GM12891 (cell line): ENCODE data around the gene PSMD14.
A peak's percentile ranks its signal among the peaks of the same experiment; 100 is the strongest.

Experiments used
- POLR2A ChIP-seq: IDR thresholded peaks from 2 replicates; pipeline ENCODE4 v1.6.1; 2011; ENCODE audit warnings: low read depth, low read length, control low read depth
- POLR2AphosphoS5 ChIP-seq: IDR thresholded peaks from 2 replicates; pipeline ENCODE4 v1.6.1; 2011; ENCODE audit warnings: low read depth, low read length, control low read depth
- SPI1 ChIP-seq: IDR thresholded peaks from 2 replicates; pipeline ENCODE4 v1.6.1; 2011; ENCODE audit warnings: low read depth, low read length, control low read depth

GRCh38 chr2:161308178-161308955 is at the start of gene PSMD14:
- TF ChIP-seq POLR2A (peak; percentile 90), SPI1 (no peak), POLR2AphosphoS5 (peak; percentile 85)
